Spleen (tissue), 11 donors: ENCODE measurements around the gene STMN3. TPM values are rescaled to one million over a fixed set of nuclear protein-coding genes. Genes with fewer than 3 reads are reported as not detected.

Experiments
- DNase-seq: peaks from one replicate; pipeline ENCODE4 v3.0.0-alpha.2; 2020
- H3K27ac ChIP-seq, 8 donors: fragments of 200-600 bp; sonication (generic) in 7 of 8; 1 replicate in 4 of 8; 2 replicates in 4 of 8; pipeline versions ENCODE4 v1.5.0 to v1.8.0; 2016 to 2021; ENCODE audit warnings: inconsistent platforms in 4 of 8, mild to moderate bottlenecking in 4 of 8, moderate library complexity in 1 of 8
- H3K27me3 ChIP-seq, 7 donors: fragments of 200-600 bp; sonication (generic) in 6 of 7; replicated peaks in 1 of 7; 1 replicate in 4 of 7; 2 replicates in 3 of 7; pipeline versions ENCODE4 v1.5.0 to v1.8.0; 2016 to 2021; ENCODE audit warnings: inconsistent platforms in 3 of 7, mild to moderate bottlenecking in 1 of 7
- H3K36me3 ChIP-seq, 6 donors: fragments of 200-600 bp; sonication (generic) in 5 of 6; 1 replicate in 4 of 6; 2 replicates in 2 of 6; pipeline versions ENCODE4 v1.5.0 to v1.8.0; 2016 to 2021; ENCODE audit warnings: inconsistent platforms in 2 of 6
- H3K4me1 ChIP-seq, 6 donors: fragments of 200-600 bp; sonication (generic) in 5 of 6; 1 replicate in 3 of 6; 2 replicates in 3 of 6; pipeline versions ENCODE4 v1.5.0 to v1.8.0; 2016 to 2021; ENCODE audit warnings: inconsistent platforms in 3 of 6
- H3K4me3 ChIP-seq, 8 donors: fragments of 200-600 bp; sonication (generic) in 7 of 8; 1 replicate in 4 of 8; 2 replicates in 4 of 8; pipeline versions ENCODE4 v1.5.0 to v1.8.0; 2016 to 2021; ENCODE audit warnings: inconsistent platforms in 4 of 8, mild to moderate bottlenecking in 4 of 8, moderate library complexity in 2 of 8
- H3K9me3 ChIP-seq, 8 donors: fragments of 200-600 bp; sonication (generic) in 7 of 8; 1 replicate in 4 of 8; 2 replicates in 4 of 8; pipeline versions ENCODE4 v1.5.0 to v1.8.0; 2016 to 2021; ENCODE audit warnings: inconsistent platforms in 4 of 8
- POLR2A ChIP-seq, 3 donors: fragments of 450-650 bp; IDR thresholded peaks; one replicate each; pipeline ENCODE4 v1.5.1; 2017; ENCODE audit warnings: antibody characterized with exemption in 3 of 3, mild to moderate bottlenecking in 1 of 3
- POLR2AphosphoS5 ChIP-seq, 3 donors: sonication (generic); formaldehyde crosslinking; IDR thresholded peaks; one replicate each; pipeline ENCODE4 v1.5.1; 2017; ENCODE audit warnings: antibody characterized with exemption in 3 of 3
- WGBS, 5 donors: extraction: QIAGEN DNeasy Blood & Tissue Kit in 3 of 5; methylation state at CpG; one replicate each; pipeline versions ENCODE4 v1.1.5 to v1.1.7; 2013 to 2018; 5-methylcytosine and 5-hydroxymethylcytosine counted together
- intact Hi-C: fragments of 100-400 bp; cut with DNase I; formaldehyde crosslinking; loops from one replicate; pipeline ENCODE4 v1.15.0; 2023; ENCODE audit warnings: low total_unique reads
- polyA plus RNA-seq, 3 donors: library from polyadenylated mRNA; stranded (reverse); fragments of 200-250 nt; gene quantifications; one replicate each; pipeline ENCODE4 v1.2.1, GENCODE V29; 2013
- total RNA-seq, 7 donors: library from RNA; depleted of rRNA in 3 of 7; stranded (reverse); fragments of >200 nt in 3 of 7; fragmentation: NEBNext Ultra II Directional in 4 of 7; extraction: Animal tissue kit (Norgen Biotek cat#: 25700) in 4 of 7; gene quantifications; one replicate each; pipeline versions ENCODE4 v1.1.0 to v1.2.1, GENCODE V29; 2016 to 2021
- TF ChIP-seq, protein P1 (sequence below), 11 experiments: fragments of 200-600 bp in 7 of 11; fragments of 450-650 bp in 4 of 11; sonication (generic) in 4 of 11; IDR thresholded peaks in 8 of 11; conservative IDR thresholded peaks in 3 of 11; 1 replicate in 7 of 11; 2 replicates in 4 of 11; pipeline versions ENCODE4 v1.4.0 to v1.8.0; 2016 to 2021; ENCODE audit warnings: antibody characterized with exemption in 11 of 11, inconsistent platforms in 4 of 11, mild to moderate bottlenecking in 1 of 11
- donor health status: healthy with polysubstance abuse.
- donor health status: DM: no; HTN: no; CAD: no; lungs with moderate emphysema.
- donor health status: DM: no; HTN: no; CAD: no.
- donor health status: Bipolar disorder and iron deficiency.
- donor health status: healthy.
- donor health status: DM: no; HTN: no; CAD: no.
- donor health status: DM: yes; HTN: yes; CAD: no.

The STMN3 gene
- total and polyA plus RNA-seq, 10 donors = 16.1 to 57.0 (median 32.3) TPM

- no peaks in the 10 kb centered on the region for H3K27me3 ChIP-seq
- WGBS, 5 donors = 87 to 94% (median 89%) methylated on average over 4 of the region's 4 CpGs
- H3K9me3 ChIP-seq = no peaks in the 10 kb centered on the region
- peaks cover 6 to 70% (median 14%) of the 10 kb centered on the region in 6 donors for H3K4me1 ChIP-seq
- TF ChIP-seq, protein P1, sequence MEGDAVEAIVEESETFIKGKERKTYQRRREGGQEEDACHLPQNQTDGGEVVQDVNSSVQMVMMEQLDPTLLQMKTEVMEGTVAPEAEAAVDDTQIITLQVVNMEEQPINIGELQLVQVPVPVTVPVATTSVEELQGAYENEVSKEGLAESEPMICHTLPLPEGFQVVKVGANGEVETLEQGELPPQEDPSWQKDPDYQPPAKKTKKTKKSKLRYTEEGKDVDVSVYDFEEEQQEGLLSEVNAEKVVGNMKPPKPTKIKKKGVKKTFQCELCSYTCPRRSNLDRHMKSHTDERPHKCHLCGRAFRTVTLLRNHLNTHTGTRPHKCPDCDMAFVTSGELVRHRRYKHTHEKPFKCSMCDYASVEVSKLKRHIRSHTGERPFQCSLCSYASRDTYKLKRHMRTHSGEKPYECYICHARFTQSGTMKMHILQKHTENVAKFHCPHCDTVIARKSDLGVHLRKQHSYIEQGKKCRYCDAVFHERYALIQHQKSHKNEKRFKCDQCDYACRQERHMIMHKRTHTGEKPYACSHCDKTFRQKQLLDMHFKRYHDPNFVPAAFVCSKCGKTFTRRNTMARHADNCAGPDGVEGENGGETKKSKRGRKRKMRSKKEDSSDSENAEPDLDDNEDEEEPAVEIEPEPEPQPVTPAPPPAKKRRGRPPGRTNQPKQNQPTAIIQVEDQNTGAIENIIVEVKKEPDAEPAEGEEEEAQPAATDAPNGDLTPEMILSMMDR (IDR thresholded peaks at IDR 0.05 in 8 of 11, conservative IDR thresholded peaks at IDR 0.05 in 3 of 11) = no peak
- TF ChIP-seq POLR2A (IDR thresholded peaks at IDR 0.05) (no peak), POLR2AphosphoS5 (IDR thresholded peaks at IDR 0.05) (no peak)
- peaks cover 0 to 34% (median 25%) of the 10 kb centered on the region in 6 donors for H3K36me3 ChIP-seq
- H3K4me3 ChIP-seq = no peak overlapping the region
- no peak overlapping the region for H3K27ac ChIP-seq
- intact Hi-C loops = no loop called here
- peak; percentile 64 for DNase-seq
These were observed 31.1 kb downstream of the STMN3 start for GRCh38 chr20:63622096-63622495.

- intact Hi-C loops = no loop called here
- TF ChIP-seq, protein P1 (IDR thresholded peaks at IDR 0.05 in 8 of 11, conservative IDR thresholded peaks at IDR 0.05 in 3 of 11) = no peak
- TF ChIP-seq POLR2A (IDR thresholded peaks at IDR 0.05) = no peak
- TF ChIP-seq POLR2AphosphoS5 (IDR thresholded peaks at IDR 0.05) = no peak
- Histone ChIP-seq H3K27me3 (no peaks in the 10 kb centered on the region), H3K9me3 (no peaks in the 10 kb centered on the region), H3K27ac (no peak overlapping the region), H3K4me1 (peaks cover 6 to 70% (median 13%) of the 10 kb centered on the region in 6 donors), H3K4me3 (no peak overlapping the region), H3K36me3 (peaks cover 0 to 45% (median 35%) of the 10 kb centered on the region in 6 donors)
- 84 to 93% (median 90%) methylated on average over 8 of the region's 8 CpGs for WGBS, 5 donors
- peak; percentile 21 for DNase-seq
These were observed 32.2 kb downstream of the STMN3 start for GRCh38 chr20:63620991-63621390.

DNA sequence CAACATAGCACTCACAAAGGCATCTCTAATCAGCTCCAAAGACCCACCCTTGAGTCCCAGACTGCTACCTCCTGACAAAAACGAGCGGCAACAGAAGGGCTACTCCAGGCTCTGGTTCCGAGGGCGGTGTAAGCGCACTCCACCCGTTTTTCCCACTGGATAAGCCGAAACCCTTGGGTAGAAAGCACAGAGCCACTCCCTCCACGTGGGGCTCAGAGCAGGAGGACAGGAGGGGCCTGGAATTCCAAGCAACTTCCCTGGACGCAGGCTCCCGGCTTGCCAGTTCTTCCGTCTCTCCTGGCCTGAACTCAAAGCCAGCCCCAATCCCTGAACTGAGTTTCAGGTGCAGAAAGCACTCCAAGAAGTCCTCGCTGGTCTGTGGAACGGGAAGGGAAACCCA is 33.7 kb downstream of the STMN3 start:
- Histone ChIP-seq H3K27me3 (no peaks in the 10 kb centered on the region), H3K9me3 (no peaks in the 10 kb centered on the region), H3K4me1 (peaks cover 0 to 55% (median 4%) of the 10 kb centered on the region in 6 donors), H3K4me3 (no peak overlapping the region), H3K27ac (no peak overlapping the region), H3K36me3 (peaks cover 0 to 59% (median 41%) of the 10 kb centered on the region in 6 donors)
- whole genome bisulfite sequencing, 5 donors = 89 to 95% (median 90%) methylated on average over 12 to 13 of the region's 13 CpGs
- intact Hi-C loops = no loop called here
- peak; percentile 31 for DNase-seq
- no peak for TF ChIP-seq POLR2AphosphoS5 (IDR thresholded peaks at IDR 0.05)
- TF ChIP-seq, protein P1 (IDR thresholded peaks at IDR 0.05 in 8 of 11, conservative IDR thresholded peaks at IDR 0.05 in 3 of 11) = no peak
- no peak for TF ChIP-seq POLR2A (IDR thresholded peaks at IDR 0.05)

GRCh38 chr20:63619086-63619485 is 34.1 kb downstream of the STMN3 start:
- Histone ChIP-seq H3K27ac (no peak overlapping the region), H3K27me3 (no peaks in the 10 kb centered on the region), H3K36me3 (peaks cover 0 to 59% (median 41%) of the 10 kb centered on the region in 6 donors), H3K4me1 (peaks cover 0 to 54% (median 2%) of the 10 kb centered on the region in 6 donors), H3K4me3 (no peak overlapping the region), H3K9me3 (no peaks in the 10 kb centered on the region)
- intact Hi-C loops = no loop called here
- WGBS, 5 donors = 92 to 98% (median 95%) methylated on average over 16 of the region's 16 CpGs
- DNase-seq = peak; percentile 66
- TF ChIP-seq, protein P1 (IDR thresholded peaks at IDR 0.05 in 8 of 11, conservative IDR thresholded peaks at IDR 0.05 in 3 of 11) = no peak
- TF ChIP-seq POLR2A (IDR thresholded peaks at IDR 0.05) = no peak
- TF ChIP-seq POLR2AphosphoS5 (IDR thresholded peaks at IDR 0.05) = peak in 1 of 3 donors; percentile 25
